ENCODE measurements around the gene PRR33. TPM values are rescaled to one million over a fixed set of nuclear protein-coding genes. Genes with fewer than 3 reads are reported as not detected.

PRR33 gene
- total RNA-seq, 4 donors from 2014 or later: not detected

DNA sequence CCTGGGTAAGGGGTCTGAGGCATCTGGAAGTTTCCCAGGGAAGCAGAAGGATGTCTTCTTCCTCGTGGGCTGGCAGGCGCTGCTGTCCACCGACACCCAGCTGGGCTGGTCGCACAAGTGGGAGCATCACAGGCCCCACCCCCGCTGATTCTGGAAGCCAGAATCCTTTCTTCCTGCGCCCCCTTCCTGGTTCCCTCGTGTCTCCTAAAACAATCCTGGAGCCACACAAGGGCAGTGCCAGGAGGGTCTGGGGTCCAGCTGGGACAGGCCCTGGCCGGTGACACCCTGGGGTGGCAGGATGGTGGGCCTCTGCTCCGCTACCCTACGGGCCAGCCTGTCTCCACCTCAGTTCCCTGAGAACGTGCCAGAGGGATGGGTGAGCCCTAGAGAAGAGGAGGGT lies 34.6 kb downstream of the PRR33 start:
- TF ChIP-seq POLR2A (IDR thresholded peaks at IDR 0.05): no peak
- TF ChIP-seq EP300 (IDR thresholded peaks at IDR 0.05): no peak
- TF ChIP-seq, protein P1, sequence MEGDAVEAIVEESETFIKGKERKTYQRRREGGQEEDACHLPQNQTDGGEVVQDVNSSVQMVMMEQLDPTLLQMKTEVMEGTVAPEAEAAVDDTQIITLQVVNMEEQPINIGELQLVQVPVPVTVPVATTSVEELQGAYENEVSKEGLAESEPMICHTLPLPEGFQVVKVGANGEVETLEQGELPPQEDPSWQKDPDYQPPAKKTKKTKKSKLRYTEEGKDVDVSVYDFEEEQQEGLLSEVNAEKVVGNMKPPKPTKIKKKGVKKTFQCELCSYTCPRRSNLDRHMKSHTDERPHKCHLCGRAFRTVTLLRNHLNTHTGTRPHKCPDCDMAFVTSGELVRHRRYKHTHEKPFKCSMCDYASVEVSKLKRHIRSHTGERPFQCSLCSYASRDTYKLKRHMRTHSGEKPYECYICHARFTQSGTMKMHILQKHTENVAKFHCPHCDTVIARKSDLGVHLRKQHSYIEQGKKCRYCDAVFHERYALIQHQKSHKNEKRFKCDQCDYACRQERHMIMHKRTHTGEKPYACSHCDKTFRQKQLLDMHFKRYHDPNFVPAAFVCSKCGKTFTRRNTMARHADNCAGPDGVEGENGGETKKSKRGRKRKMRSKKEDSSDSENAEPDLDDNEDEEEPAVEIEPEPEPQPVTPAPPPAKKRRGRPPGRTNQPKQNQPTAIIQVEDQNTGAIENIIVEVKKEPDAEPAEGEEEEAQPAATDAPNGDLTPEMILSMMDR (IDR thresholded peaks at IDR 0.05): no peak
- WGBS, 2 donors: 87 to 89% methylated on average over 10 to 11 of the region's 11 CpGs
- no peak for DNase-seq (ENCODE audit: low spot score in 2 of 2)

DNA sequence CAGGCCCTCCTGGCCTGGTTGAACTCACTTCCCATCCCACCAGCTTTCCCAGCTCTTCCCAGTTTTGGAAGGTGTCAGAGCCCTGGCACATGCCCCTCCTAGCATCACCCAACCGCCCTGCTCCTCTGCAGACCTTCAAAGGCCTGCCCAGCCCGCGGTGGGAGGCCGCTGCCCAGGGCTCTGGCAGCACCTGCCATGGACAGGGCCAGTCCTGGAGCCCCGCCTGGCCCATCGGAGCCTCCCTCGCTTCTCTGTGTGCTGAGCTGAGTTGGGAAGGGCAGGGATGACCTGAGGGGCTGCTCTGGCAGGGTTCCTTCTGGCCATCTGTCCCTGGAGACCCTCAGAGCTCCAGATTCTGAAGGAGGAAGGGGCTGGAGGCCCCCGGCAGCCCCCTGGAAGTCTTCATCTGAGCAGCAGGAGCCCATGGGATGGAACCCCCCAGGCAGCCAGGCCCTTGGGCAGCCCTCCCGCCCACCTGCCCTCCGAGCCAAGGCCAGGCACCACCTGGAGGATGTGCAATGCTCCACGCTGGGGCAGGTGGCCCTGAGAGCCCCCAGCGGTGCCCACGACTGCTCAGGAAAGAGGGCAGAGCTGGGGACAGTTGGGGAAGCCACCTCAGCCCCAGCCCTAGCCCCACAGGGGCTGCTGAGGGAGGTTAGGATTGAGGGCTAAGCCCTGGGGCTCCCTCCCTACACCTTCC lies 35.2 kb downstream of the PRR33 start:
- peaks cover 0 to 18% (median 2%) of the 10 kb centered on the region in 4 donors for H3K4me1 ChIP-seq
- H3K36me3 ChIP-seq: no peaks in the 10 kb centered on the region
- TF ChIP-seq, protein P1 (IDR thresholded peaks at IDR 0.05): no peak
- TF ChIP-seq POLR2A (IDR thresholded peaks at IDR 0.05) (no peak), EP300 (IDR thresholded peaks at IDR 0.05) (no peak)
- no peak for DNase-seq (ENCODE audit: low spot score in 2 of 2)
- WGBS, 2 donors: 79 to 92% methylated on average over 4 to 12 of the region's 13 CpGs
- no peaks in the 10 kb centered on the region for H3K27me3 ChIP-seq
- no peaks in the 10 kb centered on the region for H3K9me3 ChIP-seq
- H3K4me3 ChIP-seq: no peak overlapping the region
- no peak overlapping the region for H3K27ac ChIP-seq

More for the DNA sequence above, 34.6 kb downstream of the PRR33 start:
- Histone ChIP-seq H3K36me3 (no peaks in the 10 kb centered on the region), H3K9me3 (no peaks in the 10 kb centered on the region), H3K4me3 (no peak overlapping the region), H3K4me1 (peaks cover 0 to 12% (median 2%) of the 10 kb centered on the region in 4 donors), H3K27me3 (no peaks in the 10 kb centered on the region), H3K27ac (no peak overlapping the region)

DNA sequence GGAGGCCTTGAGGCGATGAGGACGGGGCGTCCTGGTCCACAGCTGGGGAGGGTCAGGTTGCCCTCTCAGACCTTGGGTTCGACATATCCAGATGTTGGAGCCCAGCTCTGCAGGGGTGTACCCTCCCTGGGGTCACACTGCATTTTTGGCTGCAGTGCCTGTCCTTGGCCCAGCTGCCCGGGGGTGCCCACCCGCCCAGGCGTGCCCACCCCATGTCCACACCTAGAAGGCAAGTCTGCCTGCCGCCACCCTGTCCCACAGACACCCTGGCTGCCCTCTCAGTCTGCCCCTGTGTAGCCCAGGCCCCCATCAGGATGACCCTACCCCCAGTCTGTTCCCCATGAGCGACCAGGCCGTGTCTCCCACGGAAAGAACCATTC lies 35.8 kb downstream of the PRR33 start:
- 79 to 91% methylated on average over 7 of the region's 11 CpGs for WGBS, 2 donors
- TF ChIP-seq, protein P1 (IDR thresholded peaks at IDR 0.05): no peak
- no peak for TF ChIP-seq POLR2A (IDR thresholded peaks at IDR 0.05)
- TF ChIP-seq EP300 (IDR thresholded peaks at IDR 0.05): no peak
- Histone ChIP-seq H3K27me3 (no peaks in the 10 kb centered on the region), H3K4me1 (peaks cover 0 to 22% (median 2%) of the 10 kb centered on the region in 4 donors), H3K9me3 (no peaks in the 10 kb centered on the region), H3K36me3 (no peaks in the 10 kb centered on the region), H3K4me3 (no peak overlapping the region), H3K27ac (no peak overlapping the region)
- no peak for DNase-seq (ENCODE audit: low spot score in 2 of 2)

DNA sequence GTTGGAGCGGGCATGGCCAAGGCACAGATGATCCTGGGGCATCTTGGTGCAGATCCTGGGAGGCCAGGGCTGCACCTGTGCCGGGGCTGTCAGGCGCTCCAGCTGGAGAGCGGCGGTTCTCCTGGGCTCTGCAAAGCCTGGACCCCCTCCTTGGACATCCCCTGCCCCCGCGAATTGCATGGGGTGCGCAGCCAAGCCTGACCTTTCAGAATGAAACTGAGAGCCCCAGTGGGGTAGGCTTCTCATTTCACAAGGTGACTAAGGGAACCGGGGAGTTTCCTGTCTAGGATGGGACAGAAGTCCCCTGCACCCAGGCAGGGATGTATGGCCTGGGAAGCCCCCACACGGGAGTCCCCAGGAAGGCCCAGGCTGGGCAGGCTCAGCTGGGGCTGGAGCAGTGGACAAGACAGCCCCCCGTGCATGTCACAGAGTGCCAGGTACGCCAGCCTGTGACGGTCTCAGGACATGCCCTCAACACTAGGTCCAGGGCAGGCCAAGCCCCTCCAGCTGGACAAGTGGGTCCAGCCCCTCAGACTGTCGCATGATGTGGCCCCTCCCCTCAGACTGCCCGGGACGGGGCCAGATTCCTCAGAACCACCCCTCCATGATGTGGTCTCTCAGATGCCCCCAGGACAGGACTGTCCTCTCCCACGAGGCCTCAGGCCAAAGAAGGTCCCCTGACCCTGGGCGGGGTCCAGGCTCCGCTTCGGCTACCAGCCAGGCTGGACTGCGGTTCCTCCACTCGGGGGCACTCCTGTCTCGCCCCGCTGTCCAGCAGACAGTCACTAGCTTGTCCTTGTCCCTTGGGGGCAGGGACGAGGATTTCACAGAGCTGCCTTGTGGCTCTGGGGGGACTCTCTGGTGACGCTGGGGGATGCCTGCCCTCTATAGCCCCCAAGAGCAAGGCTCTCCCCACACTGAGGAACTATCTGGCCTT lies 36.5 kb downstream of the PRR33 start:
- TF ChIP-seq, protein P1 (IDR thresholded peaks at IDR 0.05): no peak
- TF ChIP-seq EP300 (IDR thresholded peaks at IDR 0.05): no peak
- Histone ChIP-seq H3K27me3 (no peaks in the 10 kb centered on the region), H3K27ac (no peak overlapping the region), H3K4me1 (peaks cover 0 to 22% (median 2%) of the 10 kb centered on the region in 4 donors), H3K36me3 (no peaks in the 10 kb centered on the region), H3K4me3 (peak overlapping the region in 2 of 4 donors; percentile 30 to 47), H3K9me3 (no peaks in the 10 kb centered on the region)
- WGBS, 2 donors: 62 to 74% methylated on average over 20 to 23 of the region's 26 CpGs
- DNase-seq (ENCODE audit: low spot score in 2 of 2): no peak
